B cell (primary cell): ENCODE measurements around the gene PRKACG. TPM values are rescaled to one million over a fixed set of nuclear protein-coding genes. Genes with fewer than 3 reads are reported as not detected.
"Not testable (repeated sequence)": the region's sequence is repeated elsewhere in the genome, so short reads cannot be mapped to it uniquely, and the experiment has no call there.

Experiments
- ATAC-seq: fragments of 200-7000 bp; cut with Tn5 transposase; one replicate; pipeline ENCODE4 v1.10.0; 2021; ENCODE audit warnings: low read depth, mild to moderate bottlenecking, moderate number of reproducible peaks, moderate library complexity
- CTCF ChIA-PET: fragments of 350-600 bp; sonication (Branson Sonifier 250); formaldehyde crosslinking; loops from one replicate; lab custom pipeline; 2021; ENCODE audit warnings: antibody characterized with exemption, inconsistent platforms; lab: Charles Lee
- POLR2A ChIA-PET: fragments of 350-600 bp; sonication (Branson Sonifier 250); formaldehyde crosslinking; loops from one replicate; lab custom pipeline; 2021; ENCODE audit warnings: antibody characterized with exemption; lab: Charles Lee
- DNase-seq: peaks from one replicate; pipeline ENCODE4 v3.0.0; 2013
- H2AFZ ChIP-seq: 2 replicates; pipeline ENCODE4 v1.6.1; 2012; ENCODE audit warnings: mild to moderate bottlenecking, low read depth, low read length; ENCODE audit not compliant: insufficient read depth, poor library complexity, severe bottlenecking
- H3K27ac ChIP-seq, 2 donors: 1 replicate in 1 of 2; 2 replicates in 1 of 2; pipeline ENCODE4 v1.5.1; 2012 to 2013; ENCODE audit warnings: low read length in 2 of 2, mild to moderate bottlenecking in 2 of 2, moderate library complexity in 1 of 2
- H3K27me3 ChIP-seq, 4 experiments: fragments of 200-600 bp in 1 of 4; sonication (generic) in 1 of 4; replicated peaks in 1 of 4; 1 replicate in 2 of 4; 2 replicates in 2 of 4; pipeline versions ENCODE4 v1.6.1 to v1.7.0; 2013 to 2016; ENCODE audit warnings: low read length in 3 of 4, mild to moderate bottlenecking in 2 of 4, mixed read lengths in 1 of 4, moderate library complexity in 1 of 4; ENCODE audit not compliant: insufficient read depth in 4 of 4, control insufficient read depth in 3 of 4; ENCODE audit errors: control extremely low read depth in 1 of 4
- H3K36me3 ChIP-seq, 2 experiments: replicated peaks in 1 of 2; 1 replicate in 1 of 2; 2 replicates in 1 of 2; pipeline versions ENCODE4 v1.6.1 to v1.7.1; 2013; ENCODE audit warnings: low read length in 1 of 2; ENCODE audit not compliant: insufficient read depth in 2 of 2, control insufficient read depth in 1 of 2; ENCODE audit errors: control extremely low read depth in 1 of 2, extremely low read depth in 1 of 2
- H3K4me1 ChIP-seq, 2 donors: fragments of 200-600 bp in 1 of 2; sonication (generic) in 1 of 2; 1 replicate in 1 of 2; 2 replicates in 1 of 2; pipeline versions ENCODE4 v1.5.1 to v1.6.1; 2013 to 2017; ENCODE audit warnings: low read length in 2 of 2; ENCODE audit not compliant: control insufficient read depth in 2 of 2, insufficient read depth in 2 of 2
- H3K4me2 ChIP-seq: replicated peaks from 2 replicates; pipeline ENCODE3; 2012; ENCODE audit warnings: mild to moderate bottlenecking, low read depth, low read length; ENCODE audit not compliant: poor library complexity, severe bottlenecking
- H3K4me3 ChIP-seq, 5 experiments: fragments of 200-600 bp in 1 of 5; sonication (generic) in 1 of 5; 1 replicate in 3 of 5; 2 replicates in 2 of 5; pipeline versions ENCODE4 v1.5.1 to v1.7.0; 2011 to 2016; ENCODE audit warnings: low read length in 4 of 5, mild to moderate bottlenecking in 4 of 5, low read depth in 2 of 5, control low read depth in 1 of 5, moderate library complexity in 1 of 5; ENCODE audit not compliant: insufficient read depth in 1 of 5; ENCODE audit errors: control extremely low read depth in 1 of 5, extremely low read depth in 1 of 5
- H3K79me2 ChIP-seq: fragments of 200-600 bp; sonication (generic); one replicate; pipeline ENCODE4 v1.6.0; 2016; ENCODE audit warnings: low read length; ENCODE audit not compliant: control insufficient read depth, insufficient read depth
- H3K9ac ChIP-seq: fragments of 200-600 bp; sonication (generic); 2 replicates; pipeline ENCODE4 v1.6.1; 2017; ENCODE audit warnings: mild to moderate bottlenecking, low read length, moderate library complexity
- H3K9me3 ChIP-seq, 3 donors: one replicate each; pipeline versions ENCODE4 v1.6.1 to v1.7.1; 2013; ENCODE audit warnings: low read length in 2 of 3; ENCODE audit not compliant: control insufficient read depth in 2 of 3, insufficient read depth in 1 of 3; ENCODE audit errors: control extremely low read depth in 1 of 3
- H4K20me1 ChIP-seq: 2 replicates; pipeline ENCODE4 v1.6.0; 2012; ENCODE audit warnings: mild to moderate bottlenecking, low read length; ENCODE audit not compliant: insufficient read depth, control insufficient read depth, poor library complexity, severe bottlenecking
- H3K27ac Mint-ChIP-seq: one replicate; pipeline ENCODE4 v1.8.0; 2021; ENCODE audit warnings: mixed read lengths
- H3K27me3 Mint-ChIP-seq: one replicate; pipeline ENCODE4 v1.8.0; 2021; ENCODE audit warnings: mixed read lengths
- H3K4me1 Mint-ChIP-seq: one replicate; pipeline ENCODE4 v1.8.0; 2021; ENCODE audit warnings: mixed read lengths
- H3K4me3 Mint-ChIP-seq: one replicate; pipeline ENCODE4 v1.8.0; 2021; ENCODE audit warnings: mixed read lengths
- H3K9me3 Mint-ChIP-seq: one replicate; pipeline ENCODE4 v1.8.0; 2022; ENCODE audit warnings: mixed read lengths; ENCODE audit not compliant: insufficient read depth
- EZH2 ChIP-seq: IDR thresholded peaks from 2 replicates; pipeline ENCODE4 v1.6.1; 2012; ENCODE audit warnings: borderline replicate concordance, low read depth, mild to moderate bottlenecking, moderate library complexity, low read length; ENCODE audit not compliant: insufficient read depth, poor library complexity, severe bottlenecking
- WGBS: methylation state at CpG from one replicate; pipeline ENCODE4 v1.1.5; 2013; ENCODE audit warnings: missing lambda C conversion rate; ENCODE audit not compliant: insufficient coverage; 5-methylcytosine and 5-hydroxymethylcytosine counted together
- intact Hi-C: fragments of 100-400 bp; cut with micrococcal nuclease; formaldehyde crosslinking; loops from one replicate; pipeline ENCODE4 v1.10.0; 2022
- polyA plus RNA-seq: library from polyadenylated mRNA; depleted of rRNA; stranded (reverse); fragments of >200 nt; gene quantifications from 2 replicates; pipeline ENCODE4 v1.2.3, GENCODE V29; 2012
- total RNA-seq, 2 donors: library from RNA; stranded (reverse); fragments of 120-200 nt in 1 of 2; gene quantifications; 1 replicate in 1 of 2; 2 replicates in 1 of 2; pipeline versions ENCODE4 v1.2.3 to v1.2.4, GENCODE V29; 2013 to 2022
- TF ChIP-seq, protein P1 (sequence below): fragments of 200-600 bp; IDR thresholded peaks from one replicate; pipeline ENCODE4 v1.8.0; 2022; ENCODE audit warnings: antibody characterized with exemption, mild to moderate bottlenecking

The PRKACG gene
- total and polyA plus RNA-seq, 2 donors (not counting 1 experiment from before 2014, with no cell fraction given): not detected

- no peak overlapping the region for H3K4me3 Mint-ChIP-seq
Observed at GRCh38 chr9:68995776-68996175, 18.1 kb downstream of the PRKACG start.

GRCh38 chr9:68991457-68991856, 22.5 kb downstream of the PRKACG start:
- no peak overlapping the region for H3K4me3 Mint-ChIP-seq
- no peak overlapping the region for H3K27ac Mint-ChIP-seq
- no peak for ATAC-seq

More at GRCh38 chr9:68995776-68996175, 18.1 kb downstream of the PRKACG start:
- DNase-seq (no peak), ATAC-seq (no peak)
- H2AFZ ChIP-seq: no peak overlapping the region
- H3K4me3 ChIP-seq: no peak overlapping the region
- intact Hi-C loops: loop anchor here (5.0 to 10.0 kb wide), 2 partner anchors 288 to 491 kb away; partner anchors contain the start of gene PIP5K1B
- H3K27ac ChIP-seq: peak overlapping the region in 1 of 2 donors; percentile 55
- peaks cover 4% of the 10 kb centered on the region for H4K20me1 ChIP-seq
- no CpG with 5 or more reads among the region's 3 CpGs for WGBS
- Mint-ChIP-seq H3K9me3 (no peaks in the 10 kb centered on the region), H3K4me1 (peaks cover 21% of the 10 kb centered on the region), H3K27me3 (no peaks in the 10 kb centered on the region), H3K27ac (peak overlapping the region; percentile 32)
- peaks cover 0 to 7% of the 10 kb centered on the region in 2 donors for H3K4me1 ChIP-seq
- POLR2A ChIA-PET: interaction anchor here (0.7 kb wide), 1 partner anchor 15 kb away, joined by 5 read pairs; no protein-coding TSS in a partner anchor
- CTCF ChIA-PET: interaction anchor here (1.1 to 4.7 kb wide), 2 partner anchors 12 to 310 kb away, joined by 5 to 26 read pairs; no protein-coding TSS in a partner anchor
- H3K9ac ChIP-seq: no peak overlapping the region
- H3K79me2 ChIP-seq: no peaks in the 10 kb centered on the region
- H3K27me3 ChIP-seq: no peaks in the 10 kb centered on the region
- no peak overlapping the region for H3K4me2 ChIP-seq
- H3K9me3 ChIP-seq: no peaks in the 10 kb centered on the region
- peaks cover 3 to 10% of the 10 kb centered on the region in 2 experiments for H3K36me3 ChIP-seq
- TF ChIP-seq, protein P1, sequence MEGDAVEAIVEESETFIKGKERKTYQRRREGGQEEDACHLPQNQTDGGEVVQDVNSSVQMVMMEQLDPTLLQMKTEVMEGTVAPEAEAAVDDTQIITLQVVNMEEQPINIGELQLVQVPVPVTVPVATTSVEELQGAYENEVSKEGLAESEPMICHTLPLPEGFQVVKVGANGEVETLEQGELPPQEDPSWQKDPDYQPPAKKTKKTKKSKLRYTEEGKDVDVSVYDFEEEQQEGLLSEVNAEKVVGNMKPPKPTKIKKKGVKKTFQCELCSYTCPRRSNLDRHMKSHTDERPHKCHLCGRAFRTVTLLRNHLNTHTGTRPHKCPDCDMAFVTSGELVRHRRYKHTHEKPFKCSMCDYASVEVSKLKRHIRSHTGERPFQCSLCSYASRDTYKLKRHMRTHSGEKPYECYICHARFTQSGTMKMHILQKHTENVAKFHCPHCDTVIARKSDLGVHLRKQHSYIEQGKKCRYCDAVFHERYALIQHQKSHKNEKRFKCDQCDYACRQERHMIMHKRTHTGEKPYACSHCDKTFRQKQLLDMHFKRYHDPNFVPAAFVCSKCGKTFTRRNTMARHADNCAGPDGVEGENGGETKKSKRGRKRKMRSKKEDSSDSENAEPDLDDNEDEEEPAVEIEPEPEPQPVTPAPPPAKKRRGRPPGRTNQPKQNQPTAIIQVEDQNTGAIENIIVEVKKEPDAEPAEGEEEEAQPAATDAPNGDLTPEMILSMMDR: no peak
- no peak for TF ChIP-seq EZH2

DNA sequence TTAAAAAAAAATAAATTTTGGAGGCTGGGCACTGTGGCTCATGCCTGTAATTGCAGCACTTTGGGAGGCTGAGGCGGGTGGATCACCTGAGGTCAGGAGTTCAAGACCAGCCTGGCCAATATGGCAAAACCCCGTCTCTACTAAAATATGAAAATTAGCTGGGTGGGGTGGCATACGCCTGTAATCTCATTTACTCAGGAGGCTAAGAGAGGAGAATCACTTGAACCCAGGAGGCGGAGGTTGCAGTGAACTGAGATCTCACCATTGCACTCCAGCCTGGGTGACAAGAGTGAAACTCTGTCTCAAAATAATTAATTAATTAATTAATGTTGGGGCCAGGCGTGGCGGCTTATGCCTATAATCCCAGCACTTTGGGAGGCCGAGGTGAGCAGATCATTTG, 27.0 kb downstream of the PRKACG start:
- WGBS: 95% methylated on average over 5 of the region's 7 CpGs
- H3K9me3 Mint-ChIP-seq, POLR2A ChIA-PET, H3K4me3 Mint-ChIP-seq, H3K4me1 Mint-ChIP-seq, ATAC-seq, H2AFZ ChIP-seq, DNase-seq, H3K9me3 ChIP-seq, H3K27ac ChIP-seq, H3K4me3 ChIP-seq, H3K27ac Mint-ChIP-seq, CTCF ChIA-PET, H3K27me3 Mint-ChIP-seq, H3K9ac ChIP-seq, H3K4me2 ChIP-seq, H3K79me2 ChIP-seq, H3K27me3 ChIP-seq, H3K4me1 ChIP-seq, H4K20me1 ChIP-seq: not testable (repeated sequence)
- intact Hi-C loops: loop anchor here (10.0 kb wide), 1 partner anchor 62 kb away; no protein-coding TSS in a partner anchor
- H3K36me3 ChIP-seq: peaks cover 4 to 10% of the 10 kb centered on the region in 2 experiments

More at GRCh38 chr9:68991457-68991856, 22.5 kb downstream of the PRKACG start:
- Histone ChIP-seq H3K79me2 (no peaks in the 10 kb centered on the region), H3K36me3 (peaks cover 6 to 10% of the 10 kb centered on the region in 2 experiments), H3K27me3 (no peaks in the 10 kb centered on the region), H3K4me1 (peaks cover 0 to 6% of the 10 kb centered on the region in 2 donors), H3K9me3 (no peaks in the 10 kb centered on the region), H3K4me3 (no peak overlapping the region), H2AFZ (no peak overlapping the region), H4K20me1 (no peaks in the 10 kb centered on the region), H3K4me2 (no peak overlapping the region), H3K9ac (no peak overlapping the region), H3K27ac (no peak overlapping the region)
- intact Hi-C loops: loop anchor here (10.0 kb wide), 1 partner anchor 487 kb away; no protein-coding TSS in a partner anchor
- DNase-seq: no peak
- Mint-ChIP-seq H3K27me3 (no peaks in the 10 kb centered on the region), H3K9me3 (no peaks in the 10 kb centered on the region), H3K4me1 (peaks cover 10% of the 10 kb centered on the region)
- 94% methylated on average over 8 of the region's 9 CpGs for WGBS
- CTCF ChIA-PET: no interaction called here
- POLR2A ChIA-PET: no interaction called here
- TF ChIP-seq, protein P1: no peak
- no peak for TF ChIP-seq EZH2
